Bone marrow (tissue), 2 donors: ENCODE data around the gene AMBP.
"Not testable (repeated sequence)": the region's sequence is repeated elsewhere in the genome, so short reads cannot be mapped to it uniquely, and the experiment has no call there.

ENCODE experiments used
- DNase-seq, 2 donors: peaks; one replicate each; lab custom pipeline; 2025; lab: John Stamatoyannopoulos, UW

The AMBP gene

GRCh38 chr9:114091711-114092110 is 13.6 kb upstream of the AMBP start:
- DNase-seq: no peak

- DNase-seq: no peak
Observed at GRCh38 chr9:114090798-114091197, 12.7 kb upstream of the AMBP start.

GRCh38 chr9:114089206-114089840 is 11.2 kb upstream of the AMBP start:
- no peak for DNase-seq

GRCh38 chr9:114088571-114089170 is 10.6 kb upstream of the AMBP start:
- no peak for DNase-seq

GRCh38 chr9:114087721-114088120 is 9.6 kb upstream of the AMBP start:
- DNase-seq: no peak

GRCh38 chr9:114086607-114087006 is 8.5 kb upstream of the AMBP start:
- no peak for DNase-seq

- DNase-seq: no peak
Observed at GRCh38 chr9:114086009-114086408, 7.9 kb upstream of the AMBP start.

- no peak for DNase-seq
Observed at GRCh38 chr9:114085387-114085789, 7.3 kb upstream of the AMBP start.

GRCh38 chr9:114084282-114085073 is 6.4 kb upstream of the AMBP start:
- no peak for DNase-seq

- DNase-seq: no peak
Observed at GRCh38 chr9:114083666-114084065, 5.6 kb upstream of the AMBP start.

GRCh38 chr9:114082763-114083412 is 4.8 kb upstream of the AMBP start:
- DNase-seq: not testable (repeated sequence)

GRCh38 chr9:114082017-114082762 is 4.1 kb upstream of the AMBP start:
- peak; percentile 15 to 39 for DNase-seq

- DNase-seq: no peak
Observed at GRCh38 chr9:114081441-114082016, 3.4 kb upstream of the AMBP start.

GRCh38 chr9:114080773-114081440 is 2.8 kb upstream of the AMBP start:
- no peak for DNase-seq

GRCh38 chr9:114080195-114080772 is 2.2 kb upstream of the AMBP start:
- DNase-seq: no peak

GRCh38 chr9:114078781-114079156 is 669 bp upstream of the AMBP start:
- DNase-seq: no peak

GRCh38 chr9:114077162-114077837 is 800 bp downstream of the AMBP start:
- no peak for DNase-seq

GRCh38 chr9:114076237-114077161 is 1.6 kb downstream of the AMBP start:
- no peak for DNase-seq

- DNase-seq: no peak
Observed at GRCh38 chr9:114075602-114076001, 2.5 kb downstream of the AMBP start.
